Measurements from ENCODE around the gene KL. TPM values are rescaled to one million over a fixed set of nuclear protein-coding genes. Genes with fewer than 3 reads are reported as not detected.

The KL gene
- total and polyA plus RNA-seq, 2 experiments from 2014 or later: 0.03 TPM; not detected in 1

DNA sequence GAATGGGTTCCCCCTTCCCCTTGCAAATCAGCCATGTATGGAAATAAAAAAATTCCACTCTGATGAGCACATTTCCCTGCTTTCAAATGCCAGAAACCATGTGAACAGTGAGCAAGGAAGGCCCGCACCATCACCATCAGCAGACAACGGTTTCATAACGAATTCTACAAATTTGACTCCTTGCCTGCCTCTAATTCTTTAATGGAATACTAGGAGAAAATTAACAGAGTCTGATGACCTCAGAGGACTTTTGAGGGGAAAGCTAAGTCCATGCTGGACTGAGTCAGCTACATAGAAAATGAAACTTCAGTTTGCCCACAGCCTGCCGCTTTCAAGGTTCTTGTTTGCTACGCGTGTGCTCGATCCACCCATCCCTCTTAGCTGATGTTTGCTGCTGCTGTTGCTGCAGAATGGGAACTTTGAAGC is 46.7 kb upstream of the KL start:
- no peak overlapping the region for H3K27ac ChIP-seq (ENCODE audit: low read depth)
- H3K4me1 ChIP-seq (ENCODE audit: insufficient read depth): no peaks in the 10 kb centered on the region
- no peaks in the 10 kb centered on the region for H3K9me2 ChIP-seq (ENCODE audit: insufficient read depth)
- no peak overlapping the region for H3K4me2 ChIP-seq
- no peaks in the 10 kb centered on the region for H3K27me3 ChIP-seq (ENCODE audit: insufficient read depth)
- H3K36me3 ChIP-seq (ENCODE audit: insufficient read depth): no peaks in the 10 kb centered on the region
- H3K9me3 Mint-ChIP-seq: no peaks in the 10 kb centered on the region
- H3K27me3 Mint-ChIP-seq (ENCODE audit: insufficient read depth, low read depth, poor library complexity): no peaks in the 10 kb centered on the region
- no peak overlapping the region for H3K4me3 ChIP-seq
- no peak for ATAC-seq
- no peaks in the 10 kb centered on the region for H4K20me1 ChIP-seq (replicated peaks; ENCODE audit: insufficient read depth)
- H3K4me3 Mint-ChIP-seq: no peak overlapping the region
- no peak overlapping the region for H3K27ac Mint-ChIP-seq
- no peaks in the 10 kb centered on the region for H3K79me2 ChIP-seq (replicated peaks; ENCODE audit: insufficient read depth)
- no peaks in the 10 kb centered on the region for H3F3A ChIP-seq (replicated peaks; ENCODE audit: low read depth)
- DNase-seq (ENCODE audit: low spot score): no peak
- H2AFZ ChIP-seq: peak overlapping the region; percentile 33; the same call in 1 of the 2 replicates
- TF ChIP-seq EZH2 (IDR thresholded peaks at IDR 0.05; ENCODE audit: low read depth, unreplicated experiment) (no peak), STAT1 (IDR thresholded peaks at IDR 0.05; ENCODE audit: unreplicated experiment) (no peak), NANOG (IDR thresholded peaks at IDR 0.05; ENCODE audit: borderline replicate concordance) (no peak), ZNF331 (CRISPR knock-in tag; IDR thresholded peaks at IDR 0.05; ENCODE audit: low read depth) (no peak), EZH2phosphoT487 (IDR thresholded peaks at IDR 0.05; ENCODE audit: unreplicated experiment) (no peak), JUNB (IDR thresholded peaks at IDR 0.05; ENCODE audit: unreplicated experiment) (no peak), ZNF114 (CRISPR knock-in tag; IDR thresholded peaks at IDR 0.05) (no peak)
- TF ChIP-seq, protein P1, sequence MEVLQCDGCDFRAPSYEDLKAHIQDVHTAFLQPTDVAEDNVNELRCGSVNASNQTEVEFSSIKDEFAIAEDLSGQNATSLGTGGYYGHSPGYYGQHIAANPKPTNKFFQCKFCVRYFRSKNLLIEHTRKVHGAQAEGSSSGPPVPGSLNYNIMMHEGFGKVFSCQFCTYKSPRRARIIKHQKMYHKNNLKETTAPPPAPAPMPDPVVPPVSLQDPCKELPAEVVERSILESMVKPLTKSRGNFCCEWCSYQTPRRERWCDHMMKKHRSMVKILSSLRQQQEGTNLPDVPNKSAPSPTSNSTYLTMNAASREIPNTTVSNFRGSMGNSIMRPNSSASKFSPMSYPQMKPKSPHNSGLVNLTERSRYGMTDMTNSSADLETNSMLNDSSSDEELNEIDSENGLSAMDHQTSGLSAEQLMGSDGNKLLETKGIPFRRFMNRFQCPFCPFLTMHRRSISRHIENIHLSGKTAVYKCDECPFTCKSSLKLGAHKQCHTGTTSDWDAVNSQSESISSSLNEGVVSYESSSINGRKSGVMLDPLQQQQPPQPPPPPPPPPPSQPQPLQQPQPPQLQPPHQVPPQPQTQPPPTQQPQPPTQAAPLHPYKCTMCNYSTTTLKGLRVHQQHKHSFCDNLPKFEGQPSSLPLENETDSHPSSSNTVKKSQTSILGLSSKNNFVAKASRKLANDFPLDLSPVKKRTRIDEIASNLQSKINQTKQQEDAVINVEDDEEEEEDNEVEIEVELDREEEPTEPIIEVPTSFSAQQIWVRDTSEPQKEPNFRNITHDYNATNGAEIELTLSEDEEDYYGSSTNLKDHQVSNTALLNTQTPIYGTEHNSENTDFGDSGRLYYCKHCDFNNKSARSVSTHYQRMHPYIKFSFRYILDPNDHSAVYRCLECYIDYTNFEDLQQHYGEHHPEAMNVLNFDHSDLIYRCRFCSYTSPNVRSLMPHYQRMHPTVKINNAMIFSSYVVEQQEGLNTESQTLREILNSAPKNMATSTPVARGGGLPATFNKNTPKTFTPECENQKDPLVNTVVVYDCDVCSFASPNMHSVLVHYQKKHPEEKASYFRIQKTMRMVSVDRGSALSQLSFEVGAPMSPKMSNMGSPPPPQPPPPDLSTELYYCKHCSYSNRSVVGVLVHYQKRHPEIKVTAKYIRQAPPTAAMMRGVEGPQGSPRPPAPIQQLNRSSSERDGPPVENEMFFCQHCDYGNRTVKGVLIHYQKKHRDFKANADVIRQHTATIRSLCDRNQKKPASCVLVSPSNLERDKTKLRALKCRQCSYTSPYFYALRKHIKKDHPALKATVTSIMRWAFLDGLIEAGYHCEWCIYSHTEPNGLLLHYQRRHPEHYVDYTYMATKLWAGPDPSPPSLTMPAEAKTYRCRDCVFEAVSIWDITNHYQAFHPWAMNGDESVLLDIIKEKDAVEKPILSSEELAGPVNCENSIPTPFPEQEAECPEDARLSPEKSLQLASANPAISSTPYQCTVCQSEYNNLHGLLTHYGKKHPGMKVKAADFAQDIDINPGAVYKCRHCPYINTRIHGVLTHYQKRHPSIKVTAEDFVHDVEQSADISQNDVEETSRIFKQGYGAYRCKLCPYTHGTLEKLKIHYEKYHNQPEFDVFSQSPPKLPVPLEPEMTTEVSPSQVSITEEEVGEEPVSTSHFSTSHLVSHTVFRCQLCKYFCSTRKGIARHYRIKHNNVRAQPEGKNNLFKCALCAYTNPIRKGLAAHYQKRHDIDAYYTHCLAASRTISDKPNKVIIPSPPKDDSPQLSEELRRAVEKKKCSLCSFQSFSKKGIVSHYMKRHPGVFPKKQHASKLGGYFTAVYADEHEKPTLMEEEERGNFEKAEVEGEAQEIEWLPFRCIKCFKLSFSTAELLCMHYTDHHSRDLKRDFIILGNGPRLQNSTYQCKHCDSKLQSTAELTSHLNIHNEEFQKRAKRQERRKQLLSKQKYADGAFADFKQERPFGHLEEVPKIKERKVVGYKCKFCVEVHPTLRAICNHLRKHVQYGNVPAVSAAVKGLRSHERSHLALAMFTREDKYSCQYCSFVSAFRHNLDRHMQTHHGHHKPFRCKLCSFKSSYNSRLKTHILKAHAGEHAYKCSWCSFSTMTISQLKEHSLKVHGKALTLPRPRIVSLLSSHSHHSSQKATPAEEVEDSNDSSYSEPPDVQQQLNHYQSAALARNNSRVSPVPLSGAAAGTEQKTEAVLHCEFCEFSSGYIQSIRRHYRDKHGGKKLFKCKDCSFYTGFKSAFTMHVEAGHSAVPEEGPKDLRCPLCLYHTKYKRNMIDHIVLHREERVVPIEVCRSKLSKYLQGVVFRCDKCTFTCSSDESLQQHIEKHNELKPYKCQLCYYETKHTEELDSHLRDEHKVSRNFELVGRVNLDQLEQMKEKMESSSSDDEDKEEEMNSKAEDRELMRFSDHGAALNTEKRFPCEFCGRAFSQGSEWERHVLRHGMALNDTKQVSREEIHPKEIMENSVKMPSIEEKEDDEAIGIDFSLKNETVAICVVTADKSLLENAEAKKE (CRISPR knock-in tag; IDR thresholded peaks at IDR 0.05): no peak
- TF ChIP-seq, protein P2, sequence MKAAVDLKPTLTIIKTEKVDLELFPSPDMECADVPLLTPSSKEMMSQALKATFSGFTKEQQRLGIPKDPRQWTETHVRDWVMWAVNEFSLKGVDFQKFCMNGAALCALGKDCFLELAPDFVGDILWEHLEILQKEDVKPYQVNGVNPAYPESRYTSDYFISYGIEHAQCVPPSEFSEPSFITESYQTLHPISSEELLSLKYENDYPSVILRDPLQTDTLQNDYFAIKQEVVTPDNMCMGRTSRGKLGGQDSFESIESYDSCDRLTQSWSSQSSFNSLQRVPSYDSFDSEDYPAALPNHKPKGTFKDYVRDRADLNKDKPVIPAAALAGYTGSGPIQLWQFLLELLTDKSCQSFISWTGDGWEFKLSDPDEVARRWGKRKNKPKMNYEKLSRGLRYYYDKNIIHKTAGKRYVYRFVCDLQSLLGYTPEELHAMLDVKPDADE (IDR thresholded peaks at IDR 0.05): no peak
- no peaks in the 10 kb centered on the region for H3K4me1 Mint-ChIP-seq
- no peaks in the 10 kb centered on the region for H3K36me3 Mint-ChIP-seq (ENCODE audit: low read depth)
